Stimulated activated CD8-positive, alpha-beta memory T cell treated with anti-CD3 and anti-CD28 coated beads, Interleukin-2, amount 100 ng/mL, for 1 hour (primary cell): ENCODE results near the gene CELF2.

Source experiments
- DNase-seq, 2 donors: peaks; one replicate each; pipeline ENCODE4 v3.0.0-alpha.2; 2020; ENCODE audit warnings: low read depth in 2 of 2

Gene CELF2

GRCh38 chr10:11058965-11059364, 41.3 kb downstream of the CELF2 start:
- DNase-seq, result no peak

DNA sequence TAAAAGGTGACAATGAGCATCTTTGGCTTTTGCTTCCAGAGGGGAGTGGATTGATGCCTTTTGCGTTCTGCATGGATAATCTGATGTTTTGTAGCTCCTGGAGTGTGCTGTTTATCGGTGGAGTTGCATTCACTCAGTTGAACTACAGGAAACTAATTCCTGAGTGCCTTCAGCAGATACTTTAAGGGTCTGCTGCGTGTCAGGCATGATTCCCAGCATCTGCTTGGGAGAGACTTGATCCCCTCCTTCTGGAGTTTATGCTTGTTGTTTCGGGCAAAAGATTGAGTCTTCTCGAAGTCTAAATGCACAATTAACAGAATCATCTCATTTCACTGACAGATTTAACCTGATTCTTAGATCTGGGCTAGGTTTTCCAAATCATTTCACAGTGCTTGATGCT, 46.2 kb downstream of the CELF2 start:
- DNase-seq, result no peak

DNA sequence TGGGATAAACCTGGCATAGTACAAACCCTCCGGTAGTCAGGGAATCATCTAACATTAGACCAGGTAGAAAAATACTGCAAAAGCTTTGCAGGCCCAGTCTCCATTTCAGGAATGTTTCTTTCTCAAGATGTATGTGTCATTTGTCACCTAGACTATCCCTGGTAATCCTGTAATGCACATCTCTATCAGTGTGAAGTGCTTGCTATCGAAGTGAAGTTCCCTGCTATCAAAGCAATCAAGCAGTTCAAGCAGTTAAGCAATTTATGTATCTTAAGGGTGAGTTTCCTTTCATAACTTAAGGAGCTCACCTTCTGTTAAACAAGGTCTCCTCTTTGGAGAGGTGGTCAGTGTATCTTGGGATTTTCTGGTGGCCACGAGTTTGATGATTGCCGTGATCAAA, 47.2 kb downstream of the CELF2 start:
- no peak for DNase-seq

DNA sequence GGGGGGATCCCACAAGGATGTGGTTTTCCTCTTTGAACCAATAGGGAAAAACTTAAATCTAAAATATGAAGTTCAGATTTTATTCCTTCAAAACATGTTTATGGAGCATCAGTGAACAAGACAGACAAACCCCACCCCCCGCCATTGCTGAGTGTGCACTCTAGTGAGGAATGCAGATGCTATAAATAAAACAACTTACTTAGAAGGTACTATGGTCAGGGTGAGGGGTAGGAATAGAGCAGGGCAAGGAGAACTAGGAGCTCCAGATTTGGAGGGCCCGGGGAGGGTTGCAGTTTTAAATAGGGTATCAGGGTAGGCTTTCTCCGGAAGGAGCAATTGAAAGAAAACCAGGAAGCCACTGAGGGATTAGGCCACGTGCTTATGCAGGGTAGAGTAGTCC, 47.9 kb downstream of the CELF2 start:
- no peak for DNase-seq

GRCh38 chr10:11066520-11066919, 48.8 kb downstream of the CELF2 start:
- DNase-seq, result no peak

GRCh38 chr10:11068861-11069633, 51.4 kb downstream of the CELF2 start:
- DNase-seq, result no peak

GRCh38 chr10:11073410-11073809, 55.7 kb downstream of the CELF2 start:
- DNase-seq, result no peak

DNA sequence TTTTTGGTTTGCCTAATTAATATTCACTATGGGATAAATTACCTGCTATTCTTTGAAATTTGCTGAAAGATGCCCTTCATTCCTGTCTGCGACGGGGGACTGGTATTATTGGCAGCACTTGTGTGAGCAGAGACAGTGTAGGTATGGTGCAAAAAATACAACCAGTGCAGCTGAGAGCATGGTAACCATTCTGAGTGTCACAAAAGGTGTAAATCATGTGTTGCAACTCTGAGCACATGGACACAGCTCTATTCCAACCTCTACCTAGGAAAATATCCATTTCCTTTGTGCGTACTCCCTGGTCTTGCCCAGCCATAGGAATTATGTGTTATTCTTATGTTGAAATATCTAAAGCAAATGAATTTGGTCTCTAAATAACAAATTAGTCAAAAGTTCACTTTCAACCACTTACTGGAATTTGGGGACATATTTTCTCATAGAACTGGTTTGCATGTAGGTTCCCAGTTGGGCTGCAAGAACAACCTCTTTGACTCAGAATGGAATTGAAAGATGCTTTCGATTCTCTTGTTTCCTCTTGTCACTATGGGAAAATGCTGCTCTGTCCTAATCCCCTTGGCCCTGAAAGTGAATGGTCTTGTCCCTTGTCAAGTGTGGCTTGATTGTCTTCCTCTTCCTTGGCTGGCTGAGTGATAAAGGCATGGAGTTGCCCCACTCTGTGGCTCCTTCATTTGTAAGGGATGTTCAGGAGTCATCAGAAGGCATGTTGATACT, 57.0 kb downstream of the CELF2 start:
- DNase-seq, result no peak

GRCh38 chr10:11076221-11076620, 58.5 kb downstream of the CELF2 start:
- no peak for DNase-seq

DNA sequence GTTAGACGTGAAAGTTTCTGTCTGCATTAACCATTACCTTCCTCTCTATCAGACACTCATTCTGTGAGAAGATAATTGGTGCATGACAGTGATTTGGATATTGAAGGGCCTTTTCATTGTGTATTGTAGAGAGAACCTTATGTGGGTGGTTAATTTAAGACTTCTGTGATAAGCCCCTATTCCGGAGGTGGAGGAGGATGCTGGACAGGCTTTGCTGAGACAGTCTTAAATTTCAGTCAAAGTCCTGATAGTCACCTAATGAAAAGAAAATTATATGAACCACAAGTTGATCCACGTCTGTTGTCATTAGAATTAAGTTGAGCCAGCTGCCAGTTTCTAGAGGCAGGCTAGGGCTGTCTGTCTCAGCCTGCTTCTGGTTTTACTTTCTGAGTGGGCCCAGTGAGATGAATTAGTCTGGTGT, 62.9 kb downstream of the CELF2 start:
- no peak for DNase-seq

DNA sequence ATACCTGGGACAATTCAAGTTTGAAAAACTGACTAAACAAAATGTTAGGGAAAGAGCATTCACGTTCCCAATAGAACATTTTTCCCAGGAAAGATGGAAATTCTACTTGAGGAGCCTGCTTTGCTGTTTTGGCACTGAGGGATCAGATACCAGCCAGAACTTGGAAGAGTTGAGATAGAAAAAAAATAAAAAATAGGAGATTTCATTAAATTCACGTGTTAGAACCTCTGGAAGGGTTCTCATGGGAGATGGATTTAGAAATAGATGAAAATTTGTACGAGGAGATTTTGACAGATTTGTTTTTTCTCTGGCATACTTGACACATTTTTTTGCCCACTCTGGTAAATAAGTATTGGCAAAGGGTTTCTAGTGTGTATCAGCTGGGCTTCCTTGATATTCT, 63.7 kb downstream of the CELF2 start:
- no peak for DNase-seq

DNA sequence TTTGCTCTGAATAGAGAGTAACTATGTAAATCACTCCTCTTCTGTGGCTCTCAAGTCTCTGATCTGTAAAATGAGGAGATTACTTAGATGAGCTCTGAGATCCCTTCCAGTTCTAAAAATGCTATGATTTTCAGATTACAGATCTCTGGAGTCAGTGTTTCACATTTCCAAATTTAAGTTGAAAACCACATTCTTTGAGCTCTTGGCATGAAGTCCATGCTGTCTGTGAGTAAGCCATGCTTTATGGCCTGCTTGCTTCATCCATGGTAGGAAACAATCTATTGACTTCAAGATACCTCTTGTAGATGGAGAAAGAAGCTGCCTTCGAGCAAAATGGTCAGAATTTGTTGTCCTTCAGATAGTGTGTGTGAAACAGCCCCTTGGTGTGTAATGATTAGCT, 64.9 kb downstream of the CELF2 start:
- DNase-seq, result no peak

DNA sequence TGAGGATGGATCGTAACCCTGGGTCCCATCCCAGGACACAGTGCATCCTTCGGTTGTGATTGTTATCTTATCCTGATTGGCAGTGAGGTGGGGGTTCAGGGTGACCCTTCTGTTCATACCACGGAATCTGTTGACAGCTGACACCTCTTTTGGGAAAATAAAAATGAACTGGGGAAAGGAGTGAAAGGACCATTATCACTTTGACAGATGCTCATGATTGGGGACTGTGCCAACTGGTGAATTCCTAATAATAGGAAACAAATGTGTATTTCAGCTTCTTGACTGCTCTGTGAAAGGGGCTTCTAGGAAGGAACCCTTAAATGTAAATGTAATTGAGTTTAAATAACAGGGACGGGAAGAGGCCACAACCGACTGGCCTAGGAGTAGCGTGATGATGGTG, 65.4 kb downstream of the CELF2 start:
- DNase-seq, result no peak

GRCh38 chr10:11085545-11085944, 67.9 kb downstream of the CELF2 start:
- no peak for DNase-seq

DNA sequence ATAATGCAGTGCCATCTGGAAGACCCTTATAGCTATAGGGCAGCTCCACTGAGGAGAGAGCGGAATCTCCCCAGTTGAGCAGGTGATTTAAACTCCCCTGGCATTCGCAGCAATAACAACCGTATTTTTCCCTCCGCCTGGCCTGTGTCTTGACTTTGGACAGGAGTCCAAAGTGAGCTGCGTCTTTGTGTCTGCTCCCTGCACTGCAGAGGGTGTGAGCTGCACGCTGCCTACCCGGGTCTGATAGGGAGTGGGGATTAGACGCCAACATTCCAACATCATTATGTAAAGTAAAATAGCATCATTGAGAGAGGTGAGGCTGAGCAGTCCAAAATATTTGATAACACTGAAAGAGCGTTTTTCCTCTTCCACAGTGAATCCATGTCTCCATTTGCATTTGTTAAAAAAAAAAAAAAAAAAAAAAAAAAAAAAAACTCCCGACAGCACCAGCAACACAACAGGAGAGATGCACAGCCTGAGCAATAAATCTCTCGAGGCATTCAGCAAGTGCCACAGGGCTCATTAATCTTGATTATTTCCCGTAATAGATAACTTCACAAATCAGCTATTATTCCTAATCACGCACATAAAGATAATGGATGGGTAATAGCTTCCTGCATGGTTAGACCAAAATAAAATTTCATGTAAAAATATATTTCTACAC, 68.6 kb downstream of the CELF2 start:
- DNase-seq, result no peak

DNA sequence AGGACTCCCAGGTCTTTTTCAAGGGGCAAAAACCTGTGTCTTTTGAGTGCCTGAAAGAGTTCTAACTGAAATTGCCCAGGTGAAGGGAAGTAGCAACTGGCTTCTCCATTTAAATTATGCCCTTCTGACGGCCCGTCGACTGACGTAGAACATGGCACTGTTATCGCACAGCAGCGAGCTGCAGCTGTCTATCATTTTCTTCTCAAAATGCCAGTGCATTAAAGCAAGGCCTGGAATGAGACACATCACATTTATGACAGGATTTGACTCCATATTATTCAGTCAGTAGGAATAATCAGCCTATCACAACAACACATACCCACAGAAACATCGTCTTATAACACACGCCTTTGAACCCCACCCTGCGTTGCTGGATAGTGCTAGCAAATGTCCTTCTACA, 69.7 kb downstream of the CELF2 start:
- DNase-seq, result no peak

GRCh38 chr10:11088709-11089108, 71.0 kb downstream of the CELF2 start:
- DNase-seq, result no peak

- DNase-seq, result no peak
These were observed 71.6 kb downstream of the CELF2 start for GRCh38 chr10:11089272-11089671.

DNA sequence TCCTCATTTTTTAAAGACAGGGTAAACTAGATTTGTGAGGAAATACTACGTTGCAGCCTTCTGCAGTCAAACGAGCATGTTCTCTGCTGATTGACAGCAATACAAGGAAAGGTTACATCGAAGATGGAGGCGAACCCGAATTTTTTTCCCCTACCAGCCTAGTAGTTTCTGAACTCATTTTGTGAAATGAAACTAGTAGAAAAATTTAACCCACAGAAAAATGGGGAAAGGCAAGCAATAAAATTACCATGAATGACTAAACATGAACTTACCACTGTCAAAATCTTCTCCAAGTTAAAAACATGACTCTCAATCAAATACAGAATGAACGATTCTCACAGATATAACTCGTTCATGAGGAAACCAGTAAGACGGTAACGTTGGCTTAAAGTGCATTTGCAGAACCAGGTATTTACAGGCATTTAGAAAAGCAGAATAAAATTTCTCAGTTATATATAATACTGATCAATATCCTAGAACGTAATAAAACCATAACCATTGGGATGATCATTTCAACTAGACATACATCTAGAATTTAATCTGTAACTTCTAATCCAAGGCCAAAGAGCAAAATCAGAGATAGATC, 73.9 kb downstream of the CELF2 start:
- DNase-seq, result no peak

- DNase-seq, result no peak
These were observed 76.4 kb downstream of the CELF2 start for GRCh38 chr10:11093771-11094736.

- DNase-seq, result no peak
These were observed 77.7 kb downstream of the CELF2 start for GRCh38 chr10:11095374-11095801.
